WERI-Rb-1 (cell line): Measurements from ENCODE around the gene C2CD4D.

Experiments
- DNase-seq: peaks from one replicate; pipeline ENCODE4 v3.0.0-alpha.2; 2020
- H3K27ac ChIP-seq: fragments of 250-450 bp; sonication (Bioruptor Pico); 2 replicates; pipeline ENCODE4 v1.5.1; 2020; ENCODE audit warnings: mild to moderate bottlenecking, moderate library complexity
- H3K27me3 ChIP-seq: fragments of 250-450 bp; sonication (Bioruptor Pico); 2 replicates; pipeline ENCODE4 v1.5.1; 2021; ENCODE audit warnings: mild to moderate bottlenecking, low read depth, moderate library complexity; ENCODE audit not compliant: insufficient read depth, severe bottlenecking
- H3K36me3 ChIP-seq: fragments of 250-450 bp; sonication (Bioruptor Pico); 2 replicates; pipeline ENCODE4 v1.5.1; 2020; ENCODE audit warnings: mild to moderate bottlenecking, moderate library complexity
- H3K4me3 ChIP-seq: 2 replicates; pipeline ENCODE4 v1.5.1; 2011; ENCODE audit warnings: low read depth, mild to moderate bottlenecking, control low read depth, low read length
- H3K9me3 ChIP-seq: fragments of 250-450 bp; sonication (Bioruptor Pico); 2 replicates; pipeline ENCODE4 v1.5.1; 2021; ENCODE audit warnings: mild to moderate bottlenecking, moderate library complexity; ENCODE audit not compliant: severe bottlenecking
- CTCF ChIP-seq: IDR thresholded peaks from 2 replicates; pipeline ENCODE4 v1.5.1; 2011; ENCODE audit warnings: low read depth, mild to moderate bottlenecking, control low read depth, inconsistent platforms, low read length

Gene C2CD4D

GRCh38 chr1:151840421-151840820 is 801 bp upstream of the C2CD4D start:
- no peaks in the 10 kb centered on the region for H3K9me3 ChIP-seq
- H3K27ac ChIP-seq, result no peak overlapping the region
- no peak for TF ChIP-seq CTCF
- no peak overlapping the region for H3K4me3 ChIP-seq
- DNase-seq, result no peak
- no peaks in the 10 kb centered on the region for H3K27me3 ChIP-seq
- no peaks in the 10 kb centered on the region for H3K36me3 ChIP-seq

GRCh38 chr1:151839082-151839412 is 573 bp downstream of the C2CD4D start:
- no peaks in the 10 kb centered on the region for H3K27me3 ChIP-seq
- H3K27ac ChIP-seq, result no peak overlapping the region
- H3K4me3 ChIP-seq, result no peak overlapping the region

GRCh38 chr1:151838222-151839081 is 1.2 kb downstream of the C2CD4D start:
- H3K27me3 ChIP-seq, result no peaks in the 10 kb centered on the region
- no peak for DNase-seq
- H3K27ac ChIP-seq, result no peak overlapping the region
- no peaks in the 10 kb centered on the region for H3K36me3 ChIP-seq
- no peaks in the 10 kb centered on the region for H3K9me3 ChIP-seq
- TF ChIP-seq CTCF, result no peak
- no peak overlapping the region for H3K4me3 ChIP-seq

More at GRCh38 chr1:151839082-151839412, 573 bp downstream of the C2CD4D start:
- no peak for DNase-seq
- Histone ChIP-seq H3K36me3 (no peaks in the 10 kb centered on the region), H3K9me3 (no peaks in the 10 kb centered on the region)
- TF ChIP-seq CTCF, result no peak

DNA sequence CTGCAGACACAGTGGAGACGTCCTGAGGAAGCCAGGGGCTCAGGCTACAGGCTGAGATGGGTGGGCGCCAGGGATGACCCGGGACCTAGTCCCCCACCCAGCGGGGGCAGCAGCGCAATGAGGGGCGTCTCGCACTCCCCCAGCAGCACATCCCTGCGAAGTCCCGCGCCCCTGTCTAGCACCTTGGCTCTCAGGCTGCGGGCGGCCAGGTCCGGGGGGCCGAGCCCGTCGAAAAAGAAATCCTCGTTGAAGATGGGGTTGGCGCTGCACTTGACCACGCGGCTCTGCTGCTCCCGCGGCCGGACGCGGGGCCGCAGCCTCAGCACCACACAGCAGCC is 1.8 kb downstream of the C2CD4D start:
- Histone ChIP-seq H3K36me3 (no peaks in the 10 kb centered on the region), H3K27ac (no peak overlapping the region), H3K9me3 (no peaks in the 10 kb centered on the region), H3K4me3 (no peak overlapping the region), H3K27me3 (no peaks in the 10 kb centered on the region)
- TF ChIP-seq CTCF, result no peak
- DNase-seq, result no peak

- no peaks in the 10 kb centered on the region for H3K9me3 ChIP-seq
- H3K27ac ChIP-seq, result no peak overlapping the region
- H3K36me3 ChIP-seq, result no peaks in the 10 kb centered on the region
- H3K27me3 ChIP-seq, result no peaks in the 10 kb centered on the region
- no peak for DNase-seq
- no peak for TF ChIP-seq CTCF
- no peak overlapping the region for H3K4me3 ChIP-seq
Measured at GRCh38 chr1:151837197-151837596, 2.4 kb downstream of the C2CD4D start.

DNA sequence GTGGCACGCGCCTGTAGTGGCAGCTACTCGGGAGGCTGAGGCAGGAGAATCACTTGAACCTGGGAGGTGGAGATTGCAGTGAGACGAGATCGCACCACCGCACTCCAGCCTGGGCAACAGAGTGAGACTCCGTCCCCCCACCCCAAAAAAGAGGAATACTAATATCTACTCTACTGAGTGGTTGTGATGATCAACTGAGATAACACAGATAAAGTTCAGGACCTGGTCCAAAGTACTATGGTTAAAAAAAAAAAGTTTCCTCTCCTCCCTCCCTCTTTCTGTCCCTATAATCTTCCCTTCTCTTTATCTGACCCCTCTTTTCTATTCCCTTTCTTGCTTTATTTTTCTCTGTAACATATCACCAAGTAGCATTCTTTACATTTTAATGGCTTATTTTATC is 4.0 kb downstream of the C2CD4D start:
- H3K36me3 ChIP-seq, result no peaks in the 10 kb centered on the region
- H3K4me3 ChIP-seq, result no peak overlapping the region
- no peak for DNase-seq
- no peaks in the 10 kb centered on the region for H3K9me3 ChIP-seq
- H3K27ac ChIP-seq, result peak overlapping the region; percentile 16
- no peaks in the 10 kb centered on the region for H3K27me3 ChIP-seq
- TF ChIP-seq CTCF, result no peak
